Midbrain (tissue), 1 donor: ENCODE data around the gene ZNF804B.
"Not testable (repeated sequence)": the region's sequence is repeated elsewhere in the genome, so short reads cannot be mapped to it uniquely, and the experiment has no call there.

Experiments
- DNase-seq: peaks from one replicate; lab custom pipeline; 2025; lab: John Stamatoyannopoulos, UW

Gene ZNF804B

DNA sequence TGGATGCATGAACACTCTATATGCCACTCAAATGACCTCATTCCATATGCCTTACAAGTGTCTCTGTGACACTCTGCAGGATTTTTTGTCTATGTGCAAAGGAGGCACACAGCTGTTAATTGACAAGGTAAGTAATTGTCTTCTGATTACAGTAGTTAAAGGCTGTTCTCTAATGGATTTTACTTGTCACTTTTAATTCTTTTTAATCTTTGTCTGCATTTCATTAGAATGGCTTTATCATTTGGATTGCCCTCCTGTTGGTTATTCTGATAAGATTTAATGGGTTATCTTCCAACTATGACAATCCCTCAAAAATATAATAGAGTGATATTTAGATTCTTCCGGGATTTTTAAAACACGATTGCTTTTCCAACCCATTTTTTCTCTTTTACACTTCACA is 326.1 kb downstream of the ZNF804B start:
- DNase-seq, result no peak

- DNase-seq, result no peak
These were observed 332.1 kb downstream of the ZNF804B start for GRCh38 chr7:89091550-89091949.

DNA sequence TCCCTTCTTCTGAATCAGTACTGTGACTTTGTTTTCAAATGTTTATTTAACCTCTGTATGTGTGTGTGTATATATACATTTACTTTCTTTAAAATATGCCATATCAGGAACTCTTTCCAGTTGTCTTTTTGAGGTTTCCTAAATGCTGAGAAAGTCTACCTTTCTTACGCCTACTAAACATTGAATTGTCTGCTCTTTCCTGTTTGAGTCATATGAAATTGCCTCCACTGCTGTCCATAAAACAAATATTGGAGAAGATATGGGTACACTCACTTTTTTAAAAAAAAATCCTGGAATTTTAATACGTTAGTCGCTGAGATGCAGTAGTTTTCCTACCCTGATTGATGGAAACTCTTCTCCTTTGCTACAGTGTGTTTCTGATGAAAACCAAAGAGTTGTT is 334.8 kb downstream of the ZNF804B start:
- no peak for DNase-seq

DNA sequence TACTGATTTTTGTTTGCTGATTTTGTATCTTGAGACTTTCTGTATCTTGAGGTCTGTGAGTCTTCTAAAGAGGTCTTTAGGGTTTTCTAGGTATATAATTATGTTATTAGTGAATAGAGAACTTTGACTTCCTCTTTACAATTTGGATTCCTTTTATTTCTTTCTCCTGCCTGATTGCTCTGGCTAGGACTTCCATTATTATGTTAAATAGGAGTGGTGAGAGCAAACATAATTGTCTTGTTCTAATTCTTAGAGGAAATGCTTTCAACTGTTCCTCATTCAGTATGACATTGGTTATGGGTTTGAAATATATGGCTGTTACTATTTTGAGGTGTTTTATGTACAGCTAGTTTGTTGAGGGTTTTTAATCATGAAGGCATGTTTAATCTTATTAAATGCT is 344.1 kb downstream of the ZNF804B start:
- no peak for DNase-seq

DNA sequence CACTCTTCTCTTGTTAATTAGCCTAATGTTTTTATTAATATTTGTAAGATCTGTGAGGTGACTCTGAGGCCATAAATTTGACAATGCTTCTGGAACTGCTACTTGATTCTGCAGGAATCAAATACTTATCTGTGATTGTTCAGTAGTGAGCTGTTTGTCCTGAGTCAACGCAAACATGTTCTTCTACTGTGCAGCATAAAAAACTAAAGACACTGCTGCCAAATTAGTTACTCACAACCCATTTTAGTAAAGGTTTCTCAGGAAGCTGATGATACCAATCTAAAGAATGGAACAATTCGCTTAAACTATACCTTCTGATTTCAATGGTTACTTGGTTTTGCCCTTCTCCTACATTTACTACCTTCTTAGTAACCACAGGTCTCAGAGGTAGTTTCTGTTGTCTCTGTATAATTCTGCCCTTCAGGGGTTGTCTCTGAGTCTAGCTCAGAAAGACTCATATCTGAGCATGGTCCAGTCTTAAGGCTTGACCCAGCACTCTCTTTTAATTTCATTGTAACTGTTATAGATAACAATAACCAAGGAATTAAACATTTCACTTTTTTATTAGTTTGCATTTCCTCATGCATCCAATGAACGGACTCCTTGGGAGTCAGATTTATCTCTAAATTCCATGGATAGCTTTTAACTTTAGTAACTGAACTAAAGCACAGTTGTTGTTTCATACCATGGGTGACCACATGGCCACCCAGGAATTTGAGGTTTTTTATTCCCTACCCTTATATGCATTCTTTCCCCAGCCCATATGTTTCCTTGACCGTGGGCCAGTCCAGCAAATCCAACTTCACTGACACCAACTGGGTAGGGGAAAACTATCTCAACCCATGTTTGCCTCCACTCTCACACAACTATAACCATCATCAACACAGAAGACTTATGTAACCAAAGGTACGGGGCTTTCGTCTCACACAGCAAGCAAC is 345.5 kb downstream of the ZNF804B start:
- no peak for DNase-seq

DNA sequence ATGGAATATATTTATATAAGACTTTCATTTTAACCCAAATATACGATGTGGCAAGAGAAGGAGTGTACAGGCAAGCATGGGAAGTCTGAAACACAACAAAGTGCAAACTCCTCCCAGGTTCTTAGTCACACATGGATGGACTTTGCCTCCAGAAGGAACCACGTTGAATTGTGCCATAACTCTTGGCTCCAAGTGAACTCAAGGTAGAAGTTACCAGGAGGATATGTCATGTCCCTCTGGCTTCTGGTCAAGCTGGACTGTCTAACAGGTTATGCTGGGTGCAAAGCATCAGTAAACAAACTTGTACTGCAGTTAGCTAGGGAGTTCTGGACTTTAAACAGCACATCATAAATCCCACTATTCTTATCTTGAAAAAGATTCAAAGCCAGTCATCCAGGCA is 364.4 kb downstream of the ZNF804B start:
- no peak for DNase-seq

- no peak for DNase-seq
These were observed 370.3 kb downstream of the ZNF804B start for GRCh38 chr7:89129600-89130375.

GRCh38 chr7:89133357-89133756 is 373.9 kb downstream of the ZNF804B start:
- no peak for DNase-seq

DNA sequence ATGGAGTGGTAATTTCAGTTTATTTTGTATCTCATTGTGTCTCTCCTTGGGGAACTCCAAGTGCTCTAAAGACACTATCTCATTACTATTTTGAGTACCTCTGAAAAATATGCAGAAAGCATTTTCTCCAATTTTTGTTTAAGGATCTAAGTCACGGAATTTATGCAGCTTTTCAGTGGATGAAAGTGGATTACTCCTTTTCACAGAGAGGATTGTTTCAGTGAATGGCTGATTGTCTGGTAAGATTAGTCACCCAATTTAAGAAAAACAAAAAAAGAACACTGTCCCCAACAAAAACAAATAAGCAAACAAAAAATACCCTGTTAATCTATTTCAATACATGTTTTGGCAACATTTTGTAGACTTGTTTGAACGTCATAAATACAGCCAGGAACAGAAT is 374.3 kb downstream of the ZNF804B start:
- no peak for DNase-seq

GRCh38 chr7:89145801-89146200 is 386.3 kb downstream of the ZNF804B start:
- no peak for DNase-seq

- DNase-seq, result no peak
These were observed 400.6 kb downstream of the ZNF804B start for GRCh38 chr7:89160107-89160506.

DNA sequence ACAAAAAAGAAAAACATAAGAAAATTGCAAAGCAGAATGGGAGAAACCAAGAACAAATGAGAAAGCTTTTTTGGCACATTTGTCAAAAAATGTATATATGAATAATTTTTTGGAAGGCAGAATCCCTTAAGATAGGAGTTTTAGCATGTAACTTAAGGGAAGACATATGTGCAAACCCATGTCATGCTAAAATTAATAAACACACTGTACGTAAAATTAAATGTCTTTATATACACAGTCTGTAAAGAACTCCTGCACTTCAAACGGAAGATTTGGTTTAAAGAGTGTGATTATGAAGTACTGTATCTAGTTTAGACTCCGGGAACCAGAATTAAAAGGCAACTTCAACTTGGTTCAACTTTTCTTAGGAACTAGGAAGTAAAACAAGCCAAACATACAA is 405.9 kb downstream of the ZNF804B start:
- no peak for DNase-seq

GRCh38 chr7:89170628-89171027 is 411.1 kb downstream of the ZNF804B start:
- no peak for DNase-seq

DNA sequence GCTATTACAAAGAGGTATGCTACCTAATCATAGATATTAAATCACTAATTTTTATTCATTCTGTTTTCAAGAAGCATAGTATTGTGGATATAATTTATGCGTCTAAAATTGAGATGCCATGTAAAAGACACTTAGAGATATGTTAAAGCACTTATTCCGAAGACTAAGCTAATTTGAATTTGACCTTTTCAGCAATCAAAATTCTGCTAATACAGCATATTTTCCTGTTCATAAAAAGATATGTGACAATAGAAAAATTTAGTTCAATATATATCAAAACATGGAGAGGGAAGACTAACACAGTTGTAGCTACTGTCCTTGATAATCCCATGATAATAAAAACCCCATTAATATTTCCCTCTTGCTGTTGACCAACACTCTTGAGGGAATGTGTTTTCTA is 422.6 kb downstream of the ZNF804B start:
- no peak for DNase-seq

DNA sequence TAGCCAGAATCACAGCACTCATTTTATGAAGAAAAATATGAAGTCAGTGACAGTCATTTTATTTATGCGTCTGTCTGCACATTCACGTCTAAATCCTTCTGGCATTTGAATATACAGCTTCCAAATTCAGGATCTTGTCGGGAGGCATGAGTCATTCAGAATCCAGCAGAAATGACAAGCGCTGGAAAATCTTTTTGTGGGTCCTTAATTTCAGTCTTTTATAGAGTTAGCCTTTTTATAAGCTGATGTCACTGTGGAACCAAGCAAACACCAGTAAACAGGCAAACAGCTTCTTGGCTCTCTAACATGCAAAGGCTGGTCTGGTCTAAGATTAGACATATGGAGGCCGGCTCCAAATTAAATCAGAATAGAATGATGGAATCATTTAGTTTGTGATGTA is 424.2 kb downstream of the ZNF804B start:
- DNase-seq, result no peak

DNA sequence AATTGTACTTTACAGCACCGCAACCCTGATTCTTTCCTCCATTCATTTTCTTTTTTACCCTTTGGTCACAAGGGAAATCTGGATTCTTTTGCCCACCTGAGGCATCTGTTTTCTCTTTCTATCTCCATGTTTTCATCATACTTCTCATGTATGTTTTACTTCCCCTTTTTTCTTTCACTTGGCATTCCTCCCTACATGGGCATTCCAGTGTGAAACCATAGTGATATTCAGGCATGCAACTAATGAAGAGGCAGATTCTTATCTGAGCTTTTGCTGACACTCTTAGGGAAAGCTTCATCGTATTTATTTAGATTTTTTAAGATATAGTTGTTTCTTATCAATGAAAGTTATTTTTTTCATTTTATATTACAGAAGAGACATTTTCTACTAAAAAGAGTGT is 441.3 kb downstream of the ZNF804B start:
- DNase-seq, result no peak

GRCh38 chr7:89223900-89224395 is 464.4 kb downstream of the ZNF804B start:
- no peak for DNase-seq

DNA sequence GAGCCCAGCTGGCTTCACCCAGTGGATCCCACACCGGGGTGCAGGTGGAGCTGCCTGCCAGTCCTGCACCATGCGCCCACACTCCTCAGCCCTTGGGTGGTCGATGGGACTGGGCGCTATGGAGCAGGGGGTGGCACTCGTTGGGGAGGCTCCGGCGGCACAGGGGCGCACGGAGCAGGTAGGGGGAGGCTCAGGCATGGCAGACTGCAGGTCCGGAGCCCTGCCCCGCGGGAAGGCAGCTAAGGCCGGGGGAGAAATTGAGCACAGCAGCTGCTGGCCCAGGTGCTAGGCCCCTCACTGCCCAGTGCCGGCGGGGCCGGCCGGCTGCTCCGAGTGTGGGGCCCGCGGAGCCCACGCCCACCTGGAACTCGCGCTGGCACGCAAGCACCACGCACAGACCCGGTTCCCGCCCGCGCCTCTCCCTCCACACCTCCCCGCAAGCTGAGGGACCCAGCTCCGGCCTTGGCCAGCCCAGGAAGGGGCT is 469.2 kb downstream of the ZNF804B start:
- not testable (repeated sequence) for DNase-seq

DNA sequence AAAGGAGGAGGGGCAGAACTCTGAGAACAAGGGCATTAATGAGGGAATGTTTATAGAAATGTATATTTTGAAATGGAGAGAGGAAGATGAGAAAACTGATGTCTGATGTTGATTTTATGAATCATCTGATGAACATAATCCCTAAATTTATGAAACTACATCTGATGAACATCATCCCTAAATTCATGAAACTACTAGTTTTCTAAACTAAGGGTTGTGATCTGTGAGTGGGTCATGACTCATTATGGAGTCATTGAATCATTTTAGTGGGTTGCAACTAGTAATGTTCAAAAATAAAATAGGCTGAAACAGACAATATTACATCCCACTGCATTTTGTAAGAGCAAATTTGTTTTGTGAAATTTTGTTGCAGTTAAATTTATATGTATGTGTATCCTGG is 478.7 kb downstream of the ZNF804B start:
- no peak for DNase-seq

GRCh38 chr7:89246196-89246595 is 486.7 kb downstream of the ZNF804B start:
- no peak for DNase-seq

GRCh38 chr7:89247207-89247606 is 487.7 kb downstream of the ZNF804B start:
- no peak for DNase-seq

- DNase-seq, result no peak
These were observed 499.6 kb downstream of the ZNF804B start for GRCh38 chr7:89259085-89259484.

- DNase-seq, result no peak
These were observed 504.6 kb downstream of the ZNF804B start for GRCh38 chr7:89264126-89264525.
